H9 (cell line): ENCODE results near the gene PPP3CA. TPM values are rescaled to one million over a fixed set of nuclear protein-coding genes. Genes with fewer than 3 reads are reported as not detected.

Source experiments
- DNase-seq: peaks from one replicate; pipeline ENCODE4 v3.0.0-alpha.2; 2017
- H2AFZ ChIP-seq: one replicate; pipeline ENCODE4 v1.6.1; 2013; ENCODE audit warnings: mild to moderate bottlenecking, low read length, control low read depth, moderate library complexity
- H2AK5ac ChIP-seq: 2 replicates; pipeline ENCODE4 v1.6.1; 2013; ENCODE audit warnings: low read length, control low read depth, mixed read lengths; ENCODE audit not compliant: insufficient read length
- H2BK120ac ChIP-seq: one replicate; pipeline ENCODE4 v1.6.1; 2013; ENCODE audit warnings: low read depth, mild to moderate bottlenecking, low read length, control low read depth, inconsistent platforms; ENCODE audit not compliant: poor library complexity, severe bottlenecking
- H2BK12ac ChIP-seq: 2 replicates; pipeline ENCODE4 v1.6.1; 2013; ENCODE audit warnings: low read length, control low read depth, mixed read lengths, low read depth; ENCODE audit not compliant: insufficient read length
- H2BK15ac ChIP-seq: 2 replicates; pipeline ENCODE4 v1.6.1; 2013; ENCODE audit warnings: low read depth, low read length, control low read depth
- H2BK20ac ChIP-seq: one replicate; pipeline ENCODE4 v1.6.1; 2013; ENCODE audit warnings: low read depth, mild to moderate bottlenecking, low read length, control low read depth, inconsistent platforms; ENCODE audit not compliant: poor library complexity, severe bottlenecking
- H2BK5ac ChIP-seq: 2 replicates; pipeline ENCODE4 v1.6.1; 2013; ENCODE audit warnings: low read length, control low read depth, mixed read lengths; ENCODE audit not compliant: insufficient read length
- H3K14ac ChIP-seq: 2 replicates; pipeline ENCODE4 v1.6.1; 2013; ENCODE audit warnings: low read length, control low read depth; ENCODE audit not compliant: insufficient read depth
- H3K18ac ChIP-seq: 2 replicates; pipeline ENCODE4 v1.6.1; 2013; ENCODE audit warnings: low read depth, mild to moderate bottlenecking, mixed read lengths, low read length, control low read depth; ENCODE audit not compliant: insufficient read length
- H3K23ac ChIP-seq: 2 replicates; pipeline ENCODE4 v1.6.1; 2013; ENCODE audit warnings: low read length, control low read depth, mixed read lengths, low read depth; ENCODE audit not compliant: insufficient read length
- H3K23me2 ChIP-seq: 2 replicates; pipeline ENCODE4 v1.6.1; 2013; ENCODE audit warnings: low read depth, mild to moderate bottlenecking, mixed read lengths, low read length, control low read depth; ENCODE audit not compliant: insufficient read length, poor library complexity, severe bottlenecking
- H3K27ac ChIP-seq: 2 replicates; pipeline ENCODE4 v1.5.1; 2013; ENCODE audit warnings: low read length, control low read depth, mixed read lengths, low read depth; ENCODE audit not compliant: insufficient read length
- H3K27me3 ChIP-seq: 2 replicates; pipeline ENCODE4 v1.6.1; 2013; ENCODE audit warnings: low read length, control low read depth, inconsistent platforms; ENCODE audit not compliant: insufficient read depth
- H3K4ac ChIP-seq: 2 replicates; pipeline ENCODE4 v1.6.1; 2013; ENCODE audit warnings: low read depth, mild to moderate bottlenecking, control low read depth, inconsistent platforms, low read length, moderate library complexity
- H3K4me1 ChIP-seq: 2 replicates; pipeline ENCODE4 v1.6.1; 2013; ENCODE audit warnings: low read length, control low read depth, inconsistent platforms; ENCODE audit not compliant: insufficient read depth
- H3K4me2 ChIP-seq: 2 replicates; pipeline ENCODE4 v1.6.1; 2013; ENCODE audit warnings: low read length, control low read depth, mixed read lengths; ENCODE audit not compliant: insufficient read length, insufficient read depth
- H3K56ac ChIP-seq: 2 replicates; pipeline ENCODE4 v1.6.1; 2013; ENCODE audit warnings: low read depth, mild to moderate bottlenecking, mixed read lengths, low read length, control low read depth; ENCODE audit not compliant: insufficient read length
- H3K79me1 ChIP-seq: 2 replicates; pipeline ENCODE4 v1.6.1; 2013; ENCODE audit warnings: low read depth, mild to moderate bottlenecking, moderate library complexity, low read length, control low read depth, inconsistent platforms; ENCODE audit not compliant: insufficient read depth, poor library complexity, severe bottlenecking
- H3K79me2 ChIP-seq: 2 replicates; pipeline ENCODE4 v1.6.1; 2013; ENCODE audit warnings: low read length, control low read depth, inconsistent platforms; ENCODE audit not compliant: insufficient read depth
- H3K9ac ChIP-seq: 2 replicates; pipeline ENCODE4 v1.6.1; 2013; ENCODE audit warnings: low read length, control low read depth, mixed read lengths; ENCODE audit not compliant: insufficient read length; ENCODE audit errors: extremely low read depth
- H3K9me3 ChIP-seq: one replicate; pipeline ENCODE4 v1.6.1; 2013; ENCODE audit warnings: low read depth, low read length, inconsistent platforms; ENCODE audit not compliant: control insufficient read depth
- H3T11ph ChIP-seq: one replicate; pipeline ENCODE4 v1.6.1; 2013; ENCODE audit warnings: mild to moderate bottlenecking, low read length, control low read depth, inconsistent platforms
- H4K20me1 ChIP-seq: one replicate; pipeline ENCODE4 v1.6.1; 2013; ENCODE audit not compliant: control insufficient read depth, insufficient read length, insufficient read depth
- H4K5ac ChIP-seq: 2 replicates; pipeline ENCODE4 v1.6.1; 2013; ENCODE audit warnings: low read depth, mild to moderate bottlenecking, mixed read lengths, low read length, control low read depth; ENCODE audit not compliant: insufficient read length
- H4K8ac ChIP-seq: replicated peaks from 2 replicates; pipeline ENCODE4 v1.6.1; 2013; ENCODE audit warnings: low read length, control low read depth, mixed read lengths, low read depth; ENCODE audit not compliant: insufficient read length
- H4K91ac ChIP-seq: 2 replicates; pipeline ENCODE4 v1.6.1; 2013; ENCODE audit warnings: low read depth, mild to moderate bottlenecking, moderate library complexity, mixed read lengths, low read length, control low read depth; ENCODE audit not compliant: insufficient read length
- H3K27ac Mint-ChIP-seq, 3 experiments: 2 replicates in 2 of 3; 3 replicates in 1 of 3; pipeline ENCODE4 v1.8.0; 2020 to 2021; ENCODE audit warnings: mixed read lengths in 3 of 3, mild to moderate bottlenecking in 1 of 3, moderate library complexity in 1 of 3
- H3K27me3 Mint-ChIP-seq: 2 replicates; pipeline ENCODE4 v1.8.0; 2021; ENCODE audit warnings: low read depth, mild to moderate bottlenecking, moderate library complexity, mixed read lengths
- H3K36me3 Mint-ChIP-seq, 3 experiments: 2 replicates in 2 of 3; 3 replicates in 1 of 3; pipeline ENCODE4 v1.8.0; 2020 to 2021; ENCODE audit warnings: low read depth in 3 of 3, mixed read lengths in 3 of 3; ENCODE audit not compliant: insufficient read depth in 1 of 3
- H3K4me1 Mint-ChIP-seq, 2 experiments: 2 replicates each; pipeline ENCODE4 v1.8.0; 2020; ENCODE audit warnings: mixed read lengths in 2 of 2
- H3K4me3 Mint-ChIP-seq, 2 experiments: 2 replicates in 1 of 2; 3 replicates in 1 of 2; pipeline ENCODE4 v1.8.0; 2020 to 2021; ENCODE audit warnings: mild to moderate bottlenecking in 2 of 2, mixed read lengths in 2 of 2, moderate library complexity in 1 of 2
- H3K9me3 Mint-ChIP-seq, 2 experiments: 2 replicates in 1 of 2; 3 replicates in 1 of 2; pipeline ENCODE4 v1.8.0; 2020; ENCODE audit warnings: mild to moderate bottlenecking in 2 of 2, mixed read lengths in 2 of 2, moderate library complexity in 1 of 2
- CTCF ChIP-seq: fragments of 200-600 bp; sonication (generic); conservative IDR thresholded peaks from 3 replicates; pipeline ENCODE4 v1.8.0; 2021; ENCODE audit warnings: antibody characterized with exemption, mild to moderate bottlenecking
- WGBS: extraction: QIAGEN DNeasy Blood & Tissue Kit; methylation state at CpG from one replicate; pipeline ENCODE4 v1.1.7; 2013; ENCODE audit warnings: missing lambda C conversion rate, low lambda C conversion rate, mixed read lengths; ENCODE audit not compliant: insufficient read length; ENCODE audit errors: extremely low coverage; 5-methylcytosine and 5-hydroxymethylcytosine counted together
- total RNA-seq: library from RNA; stranded (reverse); gene quantifications from 2 replicates; pipeline ENCODE4 v1.2.1, GENCODE V29; 2021

The PPP3CA gene
- total RNA-seq, 1 experiment from 2014 or later = 16.8 TPM

GRCh38 chr4:101292214-101292613 lies 55.1 kb downstream of the PPP3CA start:
- no peaks in the 10 kb centered on the region for H3K27me3 ChIP-seq
- no peaks in the 10 kb centered on the region for H3K9me3 Mint-ChIP-seq
- H3K79me1 ChIP-seq = no peaks in the 10 kb centered on the region
- no peaks in the 10 kb centered on the region for H3K27me3 Mint-ChIP-seq
- no peak overlapping the region for H2AFZ ChIP-seq
- H3K4me3 Mint-ChIP-seq = no peak overlapping the region
- no peak overlapping the region for H3K4ac ChIP-seq
- 0 out of 7 replicates have a peak, but pooled peaks cover 0 to 2% (median 0%) of the 10 kb centered on the region in 3 experiments for H3K36me3 Mint-ChIP-seq
- H3K9me3 ChIP-seq = no peaks in the 10 kb centered on the region
- no peak overlapping the region for H3K23ac ChIP-seq
- H3K79me2 ChIP-seq = peaks cover 4% of the 10 kb centered on the region; the same call in 1 of the 2 replicates
- no peak overlapping the region for H4K91ac ChIP-seq
- H2AK5ac ChIP-seq = no peak overlapping the region
- no peaks in the 10 kb centered on the region for H4K20me1 ChIP-seq
- no peak overlapping the region for H2BK20ac ChIP-seq
- H3K4me1 ChIP-seq = peaks cover 12% of the 10 kb centered on the region; the same call in 1 of the 2 replicates
- no peak overlapping the region for H3K14ac ChIP-seq
- DNase-seq = no peak
- H4K8ac ChIP-seq = no peak overlapping the region
- H3K9ac ChIP-seq = no peak overlapping the region
- no peak overlapping the region for H2BK5ac ChIP-seq
- no peak overlapping the region for H2BK15ac ChIP-seq
- no peak overlapping the region for H3K18ac ChIP-seq
- H3K27ac Mint-ChIP-seq = no peak overlapping the region
- no peak overlapping the region for H3K4me2 ChIP-seq
- H3K56ac ChIP-seq = no peak overlapping the region
- WGBS = no CpG with 5 or more reads among the region's 4 CpGs
- H2BK120ac ChIP-seq = no peak overlapping the region
- no peak overlapping the region for H4K5ac ChIP-seq
- H3K23me2 ChIP-seq = no peaks in the 10 kb centered on the region
- H3K27ac ChIP-seq = no peak overlapping the region
- peaks cover 15 to 31% of the 10 kb centered on the region in 2 experiments for H3K4me1 Mint-ChIP-seq
- no peak overlapping the region for H2BK12ac ChIP-seq
- no peak for TF ChIP-seq CTCF
- no peak overlapping the region for H3T11ph ChIP-seq
